Astrocyte (in vitro differentiated cells and primary cell): ENCODE results near the gene HSPB2. TPM values are rescaled to one million over a fixed set of nuclear protein-coding genes. Genes with fewer than 3 reads are reported as not detected.

Experiments
- DNase-seq: peaks from one replicate; pipeline ENCODE4 v3.0.0-alpha.2; 2010; ENCODE audit warnings: low read depth
- FAIRE-seq: peaks from 2 replicates; lab custom pipeline; 2011; peaks lifted over from hg19 to GRCh38; lab: Jason Lieb, UNC
- H2AFZ ChIP-seq: 2 replicates; pipeline ENCODE4 v1.6.0; 2012; ENCODE audit warnings: low read depth, low read length, inconsistent platforms
- H3K27ac ChIP-seq: 2 replicates; pipeline ENCODE4 v1.5.1; 2011; ENCODE audit warnings: low read depth, low read length, inconsistent platforms
- H3K27me3 ChIP-seq: 2 replicates; pipeline ENCODE4 v1.6.0; 2011; ENCODE audit warnings: low read length, inconsistent platforms; ENCODE audit not compliant: insufficient read depth
- H3K36me3 ChIP-seq: 2 replicates; pipeline ENCODE4 v1.5.1; 2011; ENCODE audit warnings: low read length, inconsistent platforms; ENCODE audit not compliant: insufficient read depth
- H3K4me1 ChIP-seq: 2 replicates; pipeline ENCODE4 v1.5.1; 2011; ENCODE audit warnings: low read length, inconsistent platforms; ENCODE audit not compliant: insufficient read depth
- H3K4me2 ChIP-seq: 2 replicates; pipeline ENCODE4 v1.6.0; 2012; ENCODE audit warnings: low read length, inconsistent platforms
- H3K4me3 ChIP-seq: 2 replicates; pipeline ENCODE4 v1.5.1; 2011; ENCODE audit warnings: low read depth, mild to moderate bottlenecking, low read length, inconsistent platforms; ENCODE audit not compliant: insufficient read depth
- H3K79me2 ChIP-seq: 2 replicates; pipeline ENCODE4 v1.6.0; 2012; ENCODE audit warnings: mild to moderate bottlenecking, low read length, inconsistent platforms; ENCODE audit not compliant: insufficient read depth
- H3K9ac ChIP-seq: 2 replicates; pipeline ENCODE4 v1.6.0; 2012; ENCODE audit warnings: mild to moderate bottlenecking, low read length, inconsistent platforms
- H3K9me3 ChIP-seq: 2 replicates; pipeline ENCODE4 v1.5.1; 2012; ENCODE audit warnings: low read depth, mild to moderate bottlenecking, low read length, inconsistent platforms; ENCODE audit not compliant: insufficient read depth
- H4K20me1 ChIP-seq: 2 replicates; pipeline ENCODE4 v1.6.0; 2012; ENCODE audit warnings: low read length, inconsistent platforms; ENCODE audit not compliant: insufficient read depth
- H3K27ac Mint-ChIP-seq: one replicate; pipeline ENCODE4 v1.8.0; 2021; ENCODE audit warnings: mild to moderate bottlenecking, mixed read lengths; ENCODE audit not compliant: unreplicated experiment
- H3K27me3 Mint-ChIP-seq: one replicate; pipeline ENCODE4 v1.8.0; 2021; ENCODE audit warnings: low read depth, mixed read lengths; ENCODE audit not compliant: unreplicated experiment
- H3K36me3 Mint-ChIP-seq: one replicate; pipeline ENCODE4 v1.8.0; 2021; ENCODE audit warnings: low read depth, mixed read lengths; ENCODE audit not compliant: unreplicated experiment
- H3K4me1 Mint-ChIP-seq: one replicate; pipeline ENCODE4 v1.8.0; 2021; ENCODE audit warnings: low read depth, mixed read lengths; ENCODE audit not compliant: unreplicated experiment
- H3K4me3 Mint-ChIP-seq: one replicate; pipeline ENCODE4 v1.8.0; 2021; ENCODE audit warnings: mild to moderate bottlenecking, moderate library complexity, mixed read lengths; ENCODE audit not compliant: unreplicated experiment
- H3K9me3 Mint-ChIP-seq: one replicate; pipeline ENCODE4 v1.8.0; 2021; ENCODE audit warnings: mild to moderate bottlenecking, mixed read lengths; ENCODE audit not compliant: unreplicated experiment
- EZH2 ChIP-seq: IDR thresholded peaks from 2 replicates; pipeline ENCODE4 v1.6.1; 2012; ENCODE audit warnings: mild to moderate bottlenecking, low read length, inconsistent platforms; ENCODE audit not compliant: insufficient read depth
- total RNA-seq: library from RNA; stranded (reverse); gene quantifications from 2 replicates; pipeline ENCODE4 v1.2.1, GENCODE V29; 2021
- TF ChIP-seq, protein P1 (sequence below): IDR thresholded peaks from 2 replicates; pipeline ENCODE4 v1.5.1; 2011; ENCODE audit warnings: low read depth, mild to moderate bottlenecking, inconsistent platforms, low read length, moderate library complexity; ENCODE audit not compliant: insufficient read depth

The HSPB2 gene
- total RNA-seq, 1 donor from 2014 or later, result not detected

DNA sequence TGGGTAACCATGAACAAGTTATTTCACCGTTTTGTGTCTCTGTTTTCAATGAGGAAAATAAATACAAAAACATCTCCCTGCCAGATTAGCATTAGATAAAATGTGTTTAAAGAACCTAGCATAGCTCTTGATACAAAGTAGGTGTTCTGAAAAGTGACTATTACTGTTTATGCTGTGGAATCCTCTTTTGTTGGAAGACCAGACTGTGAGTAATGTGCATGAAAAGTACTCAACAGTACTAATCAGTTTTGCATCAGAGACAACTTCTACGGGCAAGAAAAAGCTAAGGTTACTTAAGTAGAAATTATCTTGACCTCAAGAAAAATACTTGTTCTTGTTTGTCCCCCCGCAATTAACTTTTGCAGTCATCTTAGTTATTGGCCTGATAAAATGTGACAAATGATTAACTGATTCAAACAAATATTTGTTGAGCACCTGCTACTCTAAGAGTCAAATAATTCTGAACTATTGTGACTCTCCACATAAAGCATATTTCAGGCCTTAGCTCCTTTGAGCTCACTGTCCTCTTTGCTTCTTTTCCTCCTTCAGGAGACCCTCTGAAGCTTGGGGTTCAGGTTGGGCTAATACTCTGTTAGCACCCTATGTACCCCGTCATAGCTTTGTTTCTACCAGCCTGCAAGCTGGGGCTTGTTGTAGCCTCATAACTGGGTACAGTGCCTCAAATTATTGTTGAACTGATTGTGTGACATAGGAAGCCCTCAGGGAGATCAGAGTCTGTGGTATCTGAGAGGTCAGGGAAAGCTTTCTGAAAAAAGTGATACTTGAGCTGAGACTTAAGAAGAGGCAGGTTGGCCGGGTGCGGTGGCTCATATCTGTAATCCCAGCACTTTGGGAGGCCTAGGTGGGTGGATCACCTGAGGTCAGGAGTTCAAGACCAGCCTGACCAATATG is 49.1 kb downstream of the HSPB2 start:
- Histone ChIP-seq H3K79me2 (no peaks in the 10 kb centered on the region), H3K9ac (no peak overlapping the region), H3K27me3 (no peaks in the 10 kb centered on the region), H3K9me3 (no peaks in the 10 kb centered on the region), H3K4me3 (no peak overlapping the region), H2AFZ (no peak overlapping the region), H3K27ac (no peak overlapping the region), H3K4me2 (no peak overlapping the region), H3K4me1 (no peaks in the 10 kb centered on the region), H3K36me3 (no peaks in the 10 kb centered on the region), H4K20me1 (peaks cover 4% of the 10 kb centered on the region)
- Mint-ChIP-seq H3K27ac (no peak overlapping the region), H3K27me3 (no peaks in the 10 kb centered on the region), H3K9me3 (no peaks in the 10 kb centered on the region), H3K4me3 (no peak overlapping the region), H3K4me1 (peaks cover 6% of the 10 kb centered on the region), H3K36me3 (peaks cover 4% of the 10 kb centered on the region)
- DNase-seq (no peak), FAIRE-seq (no peak)
- TF ChIP-seq, protein P1, sequence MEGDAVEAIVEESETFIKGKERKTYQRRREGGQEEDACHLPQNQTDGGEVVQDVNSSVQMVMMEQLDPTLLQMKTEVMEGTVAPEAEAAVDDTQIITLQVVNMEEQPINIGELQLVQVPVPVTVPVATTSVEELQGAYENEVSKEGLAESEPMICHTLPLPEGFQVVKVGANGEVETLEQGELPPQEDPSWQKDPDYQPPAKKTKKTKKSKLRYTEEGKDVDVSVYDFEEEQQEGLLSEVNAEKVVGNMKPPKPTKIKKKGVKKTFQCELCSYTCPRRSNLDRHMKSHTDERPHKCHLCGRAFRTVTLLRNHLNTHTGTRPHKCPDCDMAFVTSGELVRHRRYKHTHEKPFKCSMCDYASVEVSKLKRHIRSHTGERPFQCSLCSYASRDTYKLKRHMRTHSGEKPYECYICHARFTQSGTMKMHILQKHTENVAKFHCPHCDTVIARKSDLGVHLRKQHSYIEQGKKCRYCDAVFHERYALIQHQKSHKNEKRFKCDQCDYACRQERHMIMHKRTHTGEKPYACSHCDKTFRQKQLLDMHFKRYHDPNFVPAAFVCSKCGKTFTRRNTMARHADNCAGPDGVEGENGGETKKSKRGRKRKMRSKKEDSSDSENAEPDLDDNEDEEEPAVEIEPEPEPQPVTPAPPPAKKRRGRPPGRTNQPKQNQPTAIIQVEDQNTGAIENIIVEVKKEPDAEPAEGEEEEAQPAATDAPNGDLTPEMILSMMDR, result no peak
- no peak for TF ChIP-seq EZH2

Other genes starting within 250 kb of the HSPB2 start
- gene PPP2R1B, start 146.3 kb upstream of the HSPB2 start, total RNA-seq, result 43.0 and 44.5 TPM in 2 replicates
- 24.9 and 31.1 TPM in 2 replicates for gene ALG9, start 41.2 kb upstream of the HSPB2 start, total RNA-seq
- gene FDXACB1, start 33.6 kb upstream of the HSPB2 start, total RNA-seq, result 1.7 and 2.6 TPM in 2 replicates
- 18.4 and 18.8 TPM in 2 replicates for gene CFAP68, start 33.2 kb upstream of the HSPB2 start, total RNA-seq
- gene CRYAB, start 964 bp upstream of the HSPB2 start, total RNA-seq, result 4.1 and 5.7 TPM in 2 replicates
- 0.50 and 0.60 TPM in 2 replicates for gene C11orf52, start 6.2 kb downstream of the HSPB2 start, total RNA-seq
- gene DIXDC1, start 24.6 kb downstream of the HSPB2 start, total RNA-seq, result 16.5 and 17.3 TPM in 2 replicates
- 31.8 and 34.2 TPM in 2 replicates for gene DLAT, start 112.7 kb downstream of the HSPB2 start, total RNA-seq
- 1.0 and 1.3 TPM in 2 replicates for gene PIH1D2, start 161.3 kb downstream of the HSPB2 start, total RNA-seq
- gene NKAPD1, start 161.6 kb downstream of the HSPB2 start, total RNA-seq, result 24.3 and 27.7 TPM in 2 replicates
- 68.1 and 68.9 TPM in 2 replicates for gene TIMM8B, start 174.0 kb downstream of the HSPB2 start, total RNA-seq
- gene SDHD, start 174.1 kb downstream of the HSPB2 start, total RNA-seq, result 45.2 and 46.5 TPM in 2 replicates